Neural progenitor cell (in vitro differentiated cells): ENCODE measurements around the gene BGLAP.

ENCODE experiments used
- EZH2 ChIP-seq: fragments of 200-600 bp; sonication (generic); IDR thresholded peaks from 2 replicates; pipeline ENCODE4 v1.6.1; 2017; ENCODE audit warnings: antibody characterized with exemption, mild to moderate bottlenecking, moderate library complexity
- EZH2phosphoT487 ChIP-seq: fragments of 200-600 bp; sonication (generic); IDR thresholded peaks from 2 replicates; pipeline ENCODE4 v1.6.1; 2017; ENCODE audit warnings: antibody characterized with exemption
- TF ChIP-seq, protein P1 (sequence below): fragments of 200-600 bp; sonication (generic); IDR thresholded peaks from 2 replicates; pipeline ENCODE4 v1.5.1; 2017; ENCODE audit warnings: antibody characterized with exemption, mild to moderate bottlenecking

GRCh38 chr1:156194300-156194652 is 47.7 kb upstream of the BGLAP start:
- TF ChIP-seq, protein P1, sequence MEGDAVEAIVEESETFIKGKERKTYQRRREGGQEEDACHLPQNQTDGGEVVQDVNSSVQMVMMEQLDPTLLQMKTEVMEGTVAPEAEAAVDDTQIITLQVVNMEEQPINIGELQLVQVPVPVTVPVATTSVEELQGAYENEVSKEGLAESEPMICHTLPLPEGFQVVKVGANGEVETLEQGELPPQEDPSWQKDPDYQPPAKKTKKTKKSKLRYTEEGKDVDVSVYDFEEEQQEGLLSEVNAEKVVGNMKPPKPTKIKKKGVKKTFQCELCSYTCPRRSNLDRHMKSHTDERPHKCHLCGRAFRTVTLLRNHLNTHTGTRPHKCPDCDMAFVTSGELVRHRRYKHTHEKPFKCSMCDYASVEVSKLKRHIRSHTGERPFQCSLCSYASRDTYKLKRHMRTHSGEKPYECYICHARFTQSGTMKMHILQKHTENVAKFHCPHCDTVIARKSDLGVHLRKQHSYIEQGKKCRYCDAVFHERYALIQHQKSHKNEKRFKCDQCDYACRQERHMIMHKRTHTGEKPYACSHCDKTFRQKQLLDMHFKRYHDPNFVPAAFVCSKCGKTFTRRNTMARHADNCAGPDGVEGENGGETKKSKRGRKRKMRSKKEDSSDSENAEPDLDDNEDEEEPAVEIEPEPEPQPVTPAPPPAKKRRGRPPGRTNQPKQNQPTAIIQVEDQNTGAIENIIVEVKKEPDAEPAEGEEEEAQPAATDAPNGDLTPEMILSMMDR = no peak
- TF ChIP-seq EZH2 = no peak
- no peak for TF ChIP-seq EZH2phosphoT487
